ENCODE data around the gene ANKRD13B. TPM values are rescaled to one million over a fixed set of nuclear protein-coding genes. Genes with fewer than 3 reads are reported as not detected.

ANKRD13B gene
- polyA plus RNA-seq, 1 donor (not counting 4 experiments of a cell fraction or from before 2014, with no cell fraction given): 3.7 TPM

DNA sequence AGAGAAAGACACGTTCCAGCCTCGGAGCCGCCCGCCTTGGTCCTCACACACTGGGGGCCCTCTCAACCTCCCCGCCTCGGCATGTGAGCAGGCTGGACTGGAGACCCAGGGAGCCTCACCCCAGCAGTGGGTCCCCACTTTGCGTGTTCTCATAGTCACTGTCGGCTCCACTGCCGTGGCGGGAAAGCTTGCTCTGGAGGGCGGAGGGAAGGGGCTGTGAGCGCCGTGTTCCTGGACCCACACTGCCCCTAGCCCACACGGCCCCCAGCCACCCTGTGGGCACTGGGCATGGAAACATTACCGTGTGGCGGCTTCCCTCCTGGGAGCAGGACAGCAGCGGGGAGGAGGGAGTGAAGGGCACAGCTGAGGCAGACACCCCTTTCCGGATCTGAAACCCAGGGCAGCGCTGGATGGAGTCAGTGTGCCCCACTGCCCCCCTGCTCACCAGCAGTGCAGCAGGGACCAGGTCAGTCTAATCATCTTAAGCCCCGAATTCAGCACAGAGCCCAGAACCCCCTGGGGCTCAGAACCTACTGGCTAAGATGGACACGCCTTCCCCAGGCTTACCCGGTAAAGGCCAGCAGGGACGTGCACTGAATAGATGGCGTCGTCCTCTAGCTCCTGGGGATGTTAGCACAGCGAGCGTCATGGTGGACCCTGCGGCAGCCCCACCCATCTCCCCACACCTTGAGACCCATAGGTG lies 17.3 kb upstream of the ANKRD13B start:
- no peak for TF ChIP-seq CTCF (optimal IDR thresholded peaks at IDR 0.05 in 1 of 3, IDR thresholded peaks at IDR 0.05 in 1 of 3, conservative IDR thresholded peaks at IDR 0.05 in 1 of 3; ENCODE audit: extremely low read depth in 1 of 3, insufficient read depth in 2 of 3, low read length in 3 of 3)
- no peak for TF ChIP-seq EZH2 (IDR thresholded peaks at IDR 0.05; ENCODE audit: low read length)
- Histone ChIP-seq H3K4me3 (ENCODE audit: control insufficient read depth in 2 of 3, extremely low read depth in 1 of 3, insufficient read depth in 2 of 3, low read depth in 1 of 3, low read length in 3 of 3) (no peak overlapping the region), H4K20me1 (ENCODE audit: control insufficient read depth, extremely low read depth, insufficient read depth, low read length) (peaks cover 9% of the 10 kb centered on the region), H3K4me2 (ENCODE audit: control insufficient read depth, extremely low read depth, insufficient read depth, low read depth, low read length) (no peak overlapping the region), H3K9me3 (ENCODE audit: control insufficient read depth, low read depth, low read length) (no peaks in the 10 kb centered on the region), H2AFZ (ENCODE audit: control insufficient read depth, low read length) (no peak overlapping the region), H3K9ac (ENCODE audit: control insufficient read depth, extremely low read depth, insufficient read depth, low read length) (no peak overlapping the region), H3K27me3 (ENCODE audit: control insufficient read depth, extremely low read depth, insufficient read depth, low read length) (no peaks in the 10 kb centered on the region), H3K36me3 (ENCODE audit: control insufficient read depth in 2 of 2, extremely low read depth in 1 of 2, insufficient read depth in 2 of 2, low read length in 2 of 2) (peaks cover 35 to 50% of the 10 kb centered on the region in 2 experiments), H3K27ac (ENCODE audit: control insufficient read depth, insufficient read depth, low read length) (no peak overlapping the region), H3K9me1 (ENCODE audit: control insufficient read depth, extremely low read depth, insufficient read depth, low read length) (no peaks in the 10 kb centered on the region), H3K79me2 (ENCODE audit: control insufficient read depth, insufficient read depth, low read length) (peaks cover 5% of the 10 kb centered on the region), H3K4me1 (ENCODE audit: control insufficient read depth, extremely low read depth, insufficient read depth, low read length) (peaks cover 6% of the 10 kb centered on the region)
- FAIRE-seq (no peak), DNase-seq (ENCODE audit: low read depth, low spot score) (no peak)
- dilution Hi-C loops (cut with MboI; ENCODE audit: extremely low pct_ligation_motif_present, low sequenced_read_pairs): no loop called here

GRCh38 chr17:29576214-29577000 lies 16.5 kb upstream of the ANKRD13B start:
- Histone ChIP-seq H3K4me1 (ENCODE audit: control insufficient read depth, extremely low read depth, insufficient read depth, low read length) (peaks cover 8% of the 10 kb centered on the region), H3K36me3 (ENCODE audit: control insufficient read depth in 2 of 2, extremely low read depth in 1 of 2, insufficient read depth in 2 of 2, low read length in 2 of 2) (peaks cover 35 to 52% of the 10 kb centered on the region in 2 experiments), H3K27me3 (ENCODE audit: control insufficient read depth, extremely low read depth, insufficient read depth, low read length) (no peaks in the 10 kb centered on the region), H3K4me2 (ENCODE audit: control insufficient read depth, extremely low read depth, insufficient read depth, low read depth, low read length) (no peak overlapping the region), H3K9me3 (ENCODE audit: control insufficient read depth, low read depth, low read length) (no peaks in the 10 kb centered on the region), H4K20me1 (ENCODE audit: control insufficient read depth, extremely low read depth, insufficient read depth, low read length) (peaks cover 9% of the 10 kb centered on the region), H3K9ac (ENCODE audit: control insufficient read depth, extremely low read depth, insufficient read depth, low read length) (no peak overlapping the region), H3K4me3 (ENCODE audit: control insufficient read depth in 2 of 3, extremely low read depth in 1 of 3, insufficient read depth in 2 of 3, low read depth in 1 of 3, low read length in 3 of 3) (no peak overlapping the region), H2AFZ (ENCODE audit: control insufficient read depth, low read length) (no peak overlapping the region), H3K79me2 (ENCODE audit: control insufficient read depth, insufficient read depth, low read length) (peaks cover 5% of the 10 kb centered on the region), H3K9me1 (ENCODE audit: control insufficient read depth, extremely low read depth, insufficient read depth, low read length) (no peaks in the 10 kb centered on the region), H3K27ac (ENCODE audit: control insufficient read depth, insufficient read depth, low read length) (no peak overlapping the region)
- TF ChIP-seq CTCF (optimal IDR thresholded peaks at IDR 0.05 in 1 of 3, IDR thresholded peaks at IDR 0.05 in 1 of 3, conservative IDR thresholded peaks at IDR 0.05 in 1 of 3; ENCODE audit: extremely low read depth in 1 of 3, insufficient read depth in 2 of 3, low read length in 3 of 3) (no peak), EZH2 (IDR thresholded peaks at IDR 0.05; ENCODE audit: low read length) (no peak)
- dilution Hi-C loops (cut with MboI; ENCODE audit: extremely low pct_ligation_motif_present, low sequenced_read_pairs): no loop called here
- DNase-seq (ENCODE audit: low read depth, low spot score) (no peak), FAIRE-seq (no peak)
